ENCODE results near the gene COX8A. TPM values are rescaled to one million over a fixed set of nuclear protein-coding genes. Genes with fewer than 3 reads are reported as not detected.
A peak's percentile ranks its signal among the peaks of the same experiment; 100 is the strongest.

Gene COX8A
- total RNA-seq, 1 experiment from 2014 or later: 587 TPM

DNA sequence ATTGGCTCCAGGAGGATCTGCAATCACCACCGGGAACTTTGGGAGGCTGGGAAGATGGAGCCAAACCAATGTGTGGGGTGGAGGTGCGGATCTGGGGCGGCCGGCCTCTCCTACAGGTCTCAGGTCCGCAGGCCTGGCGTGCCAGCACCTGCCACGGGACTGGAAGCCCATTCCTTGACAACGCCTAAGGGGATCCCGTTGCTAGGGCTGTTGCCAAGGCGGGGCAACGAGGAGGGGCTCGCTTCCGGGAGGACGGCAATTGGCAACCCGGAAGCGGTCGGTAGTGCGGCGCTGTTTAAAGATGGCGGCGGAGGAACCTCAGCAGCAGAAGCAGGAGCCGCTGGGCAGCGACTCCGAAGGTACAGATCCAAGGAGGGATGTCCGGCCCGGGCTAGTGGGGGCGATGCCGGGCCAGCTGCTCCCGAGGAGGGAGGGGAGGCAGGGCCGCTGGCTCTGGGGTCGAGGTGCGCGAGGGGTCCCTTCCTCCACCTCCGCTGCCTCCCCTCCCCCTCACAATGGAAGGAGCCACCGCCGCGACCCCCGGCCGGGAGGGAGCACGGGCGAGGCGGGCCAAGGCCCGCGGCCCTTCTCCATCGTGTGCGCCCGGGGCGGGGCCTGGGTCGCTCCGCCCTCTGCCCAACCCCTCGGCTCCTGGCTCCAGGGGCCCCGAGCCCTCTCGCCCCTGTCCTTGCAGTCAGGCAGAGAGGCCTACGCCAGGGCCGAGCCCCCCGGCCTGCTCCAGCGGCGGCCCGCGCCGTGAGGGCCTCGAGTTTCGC lies 11.9 kb downstream of the COX8A start, which contains the start of gene OTUB1 (continued):
- TF ChIP-seq, protein P1, sequence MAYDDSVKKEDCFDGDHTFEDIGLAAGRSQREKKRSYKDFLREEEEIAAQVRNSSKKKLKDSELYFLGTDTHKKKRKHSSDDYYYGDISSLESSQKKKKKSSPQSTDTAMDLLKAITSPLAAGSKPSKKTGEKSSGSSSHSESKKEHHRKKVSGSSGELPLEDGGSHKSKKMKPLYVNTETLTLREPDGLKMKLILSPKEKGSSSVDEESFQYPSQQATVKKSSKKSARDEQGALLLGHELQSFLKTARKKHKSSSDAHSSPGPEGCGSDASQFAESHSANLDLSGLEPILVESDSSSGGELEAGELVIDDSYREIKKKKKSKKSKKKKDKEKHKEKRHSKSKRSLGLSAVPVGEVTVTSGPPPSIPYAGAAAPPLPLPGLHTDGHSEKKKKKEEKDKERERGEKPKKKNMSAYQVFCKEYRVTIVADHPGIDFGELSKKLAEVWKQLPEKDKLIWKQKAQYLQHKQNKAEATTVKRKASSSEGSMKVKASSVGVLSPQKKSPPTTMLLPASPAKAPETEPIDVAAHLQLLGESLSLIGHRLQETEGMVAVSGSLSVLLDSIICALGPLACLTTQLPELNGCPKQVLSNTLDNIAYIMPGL (CRISPR knock-in tag; IDR thresholded peaks at IDR 0.05): peak; percentile 74
- TF ChIP-seq CREM (CRISPR knock-in tag; IDR thresholded peaks at IDR 0.05): peak; percentile 23; the same call in 1 of the 2 replicates
- 0 out of 2 replicates have a peak, but pooled peaks have one; percentile 56 for TF ChIP-seq SMAD3 (CRISPR knock-in tag; IDR thresholded peaks at IDR 0.05; ENCODE audit: borderline replicate concordance)
- TF ChIP-seq, protein P2, sequence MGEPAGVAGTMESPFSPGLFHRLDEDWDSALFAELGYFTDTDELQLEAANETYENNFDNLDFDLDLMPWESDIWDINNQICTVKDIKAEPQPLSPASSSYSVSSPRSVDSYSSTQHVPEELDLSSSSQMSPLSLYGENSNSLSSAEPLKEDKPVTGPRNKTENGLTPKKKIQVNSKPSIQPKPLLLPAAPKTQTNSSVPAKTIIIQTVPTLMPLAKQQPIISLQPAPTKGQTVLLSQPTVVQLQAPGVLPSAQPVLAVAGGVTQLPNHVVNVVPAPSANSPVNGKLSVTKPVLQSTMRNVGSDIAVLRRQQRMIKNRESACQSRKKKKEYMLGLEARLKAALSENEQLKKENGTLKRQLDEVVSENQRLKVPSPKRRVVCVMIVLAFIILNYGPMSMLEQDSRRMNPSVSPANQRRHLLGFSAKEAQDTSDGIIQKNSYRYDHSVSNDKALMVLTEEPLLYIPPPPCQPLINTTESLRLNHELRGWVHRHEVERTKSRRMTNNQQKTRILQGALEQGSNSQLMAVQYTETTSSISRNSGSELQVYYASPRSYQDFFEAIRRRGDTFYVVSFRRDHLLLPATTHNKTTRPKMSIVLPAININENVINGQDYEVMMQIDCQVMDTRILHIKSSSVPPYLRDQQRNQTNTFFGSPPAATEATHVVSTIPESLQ (CRISPR knock-in tag; IDR thresholded peaks at IDR 0.05): no peak
- no peak for TF ChIP-seq NFATC4 (CRISPR knock-in tag; IDR thresholded peaks at IDR 0.05)
- peak; percentile 76 for TF ChIP-seq FOXK1 (CRISPR knock-in tag; IDR thresholded peaks at IDR 0.05)
- TF ChIP-seq RORB (CRISPR knock-in tag; IDR thresholded peaks at IDR 0.05): no peak
- TF ChIP-seq, protein P3, sequence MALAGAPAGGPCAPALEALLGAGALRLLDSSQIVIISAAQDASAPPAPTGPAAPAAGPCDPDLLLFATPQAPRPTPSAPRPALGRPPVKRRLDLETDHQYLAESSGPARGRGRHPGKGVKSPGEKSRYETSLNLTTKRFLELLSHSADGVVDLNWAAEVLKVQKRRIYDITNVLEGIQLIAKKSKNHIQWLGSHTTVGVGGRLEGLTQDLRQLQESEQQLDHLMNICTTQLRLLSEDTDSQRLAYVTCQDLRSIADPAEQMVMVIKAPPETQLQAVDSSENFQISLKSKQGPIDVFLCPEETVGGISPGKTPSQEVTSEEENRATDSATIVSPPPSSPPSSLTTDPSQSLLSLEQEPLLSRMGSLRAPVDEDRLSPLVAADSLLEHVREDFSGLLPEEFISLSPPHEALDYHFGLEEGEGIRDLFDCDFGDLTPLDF (CRISPR knock-in tag; IDR thresholded peaks at IDR 0.05): no peak
- no peak for TF ChIP-seq PRRX2 (CRISPR knock-in tag; IDR thresholded peaks at IDR 0.05)
- TF ChIP-seq, protein P4, sequence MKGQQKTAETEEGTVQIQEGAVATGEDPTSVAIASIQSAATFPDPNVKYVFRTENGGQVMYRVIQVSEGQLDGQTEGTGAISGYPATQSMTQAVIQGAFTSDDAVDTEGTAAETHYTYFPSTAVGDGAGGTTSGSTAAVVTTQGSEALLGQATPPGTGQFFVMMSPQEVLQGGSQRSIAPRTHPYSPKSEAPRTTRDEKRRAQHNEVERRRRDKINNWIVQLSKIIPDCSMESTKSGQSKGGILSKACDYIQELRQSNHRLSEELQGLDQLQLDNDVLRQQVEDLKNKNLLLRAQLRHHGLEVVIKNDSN (CRISPR knock-in tag; IDR thresholded peaks at IDR 0.05): no peak
- TF ChIP-seq, protein P5, sequence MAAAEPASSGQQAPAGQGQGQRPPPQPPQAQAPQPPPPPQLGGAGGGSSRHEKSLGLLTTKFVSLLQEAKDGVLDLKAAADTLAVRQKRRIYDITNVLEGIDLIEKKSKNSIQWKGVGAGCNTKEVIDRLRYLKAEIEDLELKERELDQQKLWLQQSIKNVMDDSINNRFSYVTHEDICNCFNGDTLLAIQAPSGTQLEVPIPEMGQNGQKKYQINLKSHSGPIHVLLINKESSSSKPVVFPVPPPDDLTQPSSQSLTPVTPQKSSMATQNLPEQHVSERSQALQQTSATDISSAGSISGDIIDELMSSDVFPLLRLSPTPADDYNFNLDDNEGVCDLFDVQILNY (CRISPR knock-in tag; IDR thresholded peaks at IDR 0.05): peak; percentile 71
- TF ChIP-seq ZNF671 (CRISPR knock-in tag; IDR thresholded peaks at IDR 0.05): no peak
- TF ChIP-seq GABPB1 (CRISPR knock-in tag; IDR thresholded peaks at IDR 0.05): no peak; the same call in 1 of the 2 replicates
- TF ChIP-seq, protein P6, sequence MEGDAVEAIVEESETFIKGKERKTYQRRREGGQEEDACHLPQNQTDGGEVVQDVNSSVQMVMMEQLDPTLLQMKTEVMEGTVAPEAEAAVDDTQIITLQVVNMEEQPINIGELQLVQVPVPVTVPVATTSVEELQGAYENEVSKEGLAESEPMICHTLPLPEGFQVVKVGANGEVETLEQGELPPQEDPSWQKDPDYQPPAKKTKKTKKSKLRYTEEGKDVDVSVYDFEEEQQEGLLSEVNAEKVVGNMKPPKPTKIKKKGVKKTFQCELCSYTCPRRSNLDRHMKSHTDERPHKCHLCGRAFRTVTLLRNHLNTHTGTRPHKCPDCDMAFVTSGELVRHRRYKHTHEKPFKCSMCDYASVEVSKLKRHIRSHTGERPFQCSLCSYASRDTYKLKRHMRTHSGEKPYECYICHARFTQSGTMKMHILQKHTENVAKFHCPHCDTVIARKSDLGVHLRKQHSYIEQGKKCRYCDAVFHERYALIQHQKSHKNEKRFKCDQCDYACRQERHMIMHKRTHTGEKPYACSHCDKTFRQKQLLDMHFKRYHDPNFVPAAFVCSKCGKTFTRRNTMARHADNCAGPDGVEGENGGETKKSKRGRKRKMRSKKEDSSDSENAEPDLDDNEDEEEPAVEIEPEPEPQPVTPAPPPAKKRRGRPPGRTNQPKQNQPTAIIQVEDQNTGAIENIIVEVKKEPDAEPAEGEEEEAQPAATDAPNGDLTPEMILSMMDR (IDR thresholded peaks at IDR 0.05): no peak
- TF ChIP-seq ZNF232 (CRISPR knock-in tag; IDR thresholded peaks at IDR 0.05): no peak; the same call in 1 of the 2 replicates
- TF ChIP-seq ZNF396 (CRISPR knock-in tag; IDR thresholded peaks at IDR 0.05; ENCODE audit: borderline replicate concordance): no peak
- TF ChIP-seq, protein P7, sequence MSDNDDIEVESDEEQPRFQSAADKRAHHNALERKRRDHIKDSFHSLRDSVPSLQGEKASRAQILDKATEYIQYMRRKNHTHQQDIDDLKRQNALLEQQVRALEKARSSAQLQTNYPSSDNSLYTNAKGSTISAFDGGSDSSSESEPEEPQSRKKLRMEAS (CRISPR knock-in tag; IDR thresholded peaks at IDR 0.05): peak; percentile 62; the same call in 1 of the 2 replicates
- no peak for TF ChIP-seq NFE2L1 (CRISPR knock-in tag; IDR thresholded peaks at IDR 0.05)
- TF ChIP-seq, protein P8, sequence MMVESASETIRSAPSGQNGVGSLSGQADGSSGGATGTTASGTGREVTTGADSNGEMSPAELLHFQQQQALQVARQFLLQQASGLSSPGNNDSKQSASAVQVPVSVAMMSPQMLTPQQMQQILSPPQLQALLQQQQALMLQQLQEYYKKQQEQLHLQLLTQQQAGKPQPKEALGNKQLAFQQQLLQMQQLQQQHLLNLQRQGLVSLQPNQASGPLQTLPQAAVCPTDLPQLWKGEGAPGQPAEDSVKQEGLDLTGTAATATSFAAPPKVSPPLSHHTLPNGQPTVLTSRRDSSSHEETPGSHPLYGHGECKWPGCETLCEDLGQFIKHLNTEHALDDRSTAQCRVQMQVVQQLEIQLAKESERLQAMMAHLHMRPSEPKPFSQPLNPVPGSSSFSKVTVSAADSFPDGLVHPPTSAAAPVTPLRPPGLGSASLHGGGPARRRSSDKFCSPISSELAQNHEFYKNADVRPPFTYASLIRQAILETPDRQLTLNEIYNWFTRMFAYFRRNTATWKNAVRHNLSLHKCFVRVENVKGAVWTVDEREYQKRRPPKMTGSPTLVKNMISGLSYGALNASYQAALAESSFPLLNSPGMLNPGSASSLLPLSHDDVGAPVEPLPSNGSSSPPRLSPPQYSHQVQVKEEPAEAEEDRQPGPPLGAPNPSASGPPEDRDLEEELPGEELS (CRISPR knock-in tag; IDR thresholded peaks at IDR 0.05): 0 out of 2 replicates have a peak, but pooled peaks have one; percentile 10
- TF ChIP-seq TEAD1 (CRISPR knock-in tag; IDR thresholded peaks at IDR 0.05): no peak
- no peak for TF ChIP-seq NR3C1 (CRISPR knock-in tag; conservative IDR thresholded peaks at IDR 0.05; ENCODE audit: low read depth)
- no peak; the same call in 1 of the 2 replicates for TF ChIP-seq MYBL2 (CRISPR knock-in tag; IDR thresholded peaks at IDR 0.05)
- TF ChIP-seq, protein P9, sequence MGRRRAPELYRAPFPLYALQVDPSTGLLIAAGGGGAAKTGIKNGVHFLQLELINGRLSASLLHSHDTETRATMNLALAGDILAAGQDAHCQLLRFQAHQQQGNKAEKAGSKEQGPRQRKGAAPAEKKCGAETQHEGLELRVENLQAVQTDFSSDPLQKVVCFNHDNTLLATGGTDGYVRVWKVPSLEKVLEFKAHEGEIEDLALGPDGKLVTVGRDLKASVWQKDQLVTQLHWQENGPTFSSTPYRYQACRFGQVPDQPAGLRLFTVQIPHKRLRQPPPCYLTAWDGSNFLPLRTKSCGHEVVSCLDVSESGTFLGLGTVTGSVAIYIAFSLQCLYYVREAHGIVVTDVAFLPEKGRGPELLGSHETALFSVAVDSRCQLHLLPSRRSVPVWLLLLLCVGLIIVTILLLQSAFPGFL (CRISPR knock-in tag; IDR thresholded peaks at IDR 0.05; ENCODE audit: borderline replicate concordance): no peak
- TF ChIP-seq, protein P10, sequence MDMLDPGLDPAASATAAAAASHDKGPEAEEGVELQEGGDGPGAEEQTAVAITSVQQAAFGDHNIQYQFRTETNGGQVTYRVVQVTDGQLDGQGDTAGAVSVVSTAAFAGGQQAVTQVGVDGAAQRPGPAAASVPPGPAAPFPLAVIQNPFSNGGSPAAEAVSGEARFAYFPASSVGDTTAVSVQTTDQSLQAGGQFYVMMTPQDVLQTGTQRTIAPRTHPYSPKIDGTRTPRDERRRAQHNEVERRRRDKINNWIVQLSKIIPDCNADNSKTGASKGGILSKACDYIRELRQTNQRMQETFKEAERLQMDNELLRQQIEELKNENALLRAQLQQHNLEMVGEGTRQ (CRISPR knock-in tag; IDR thresholded peaks at IDR 0.05): peak; percentile 20; the same call in 1 of the 2 replicates
- TF ChIP-seq GRHL2 (CRISPR knock-in tag; IDR thresholded peaks at IDR 0.05; ENCODE audit: insufficient replicate concordance, severe bottlenecking): no peak
